HG02759 (cell line): ENCODE results near the gene CSTF1.
"Not testable (repeated sequence)": the region's sequence is repeated elsewhere in the genome, so short reads cannot be mapped to it uniquely, and the experiment has no call there.

Experiments
- ATAC-seq: cut with Tn5 transposase; IDR thresholded peaks from one replicate; pipeline ENCODE4 v1.9.1; 2021; ENCODE audit warnings: mild to moderate bottlenecking, moderate library complexity; ENCODE audit not compliant: unreplicated experiment

The CSTF1 gene

DNA sequence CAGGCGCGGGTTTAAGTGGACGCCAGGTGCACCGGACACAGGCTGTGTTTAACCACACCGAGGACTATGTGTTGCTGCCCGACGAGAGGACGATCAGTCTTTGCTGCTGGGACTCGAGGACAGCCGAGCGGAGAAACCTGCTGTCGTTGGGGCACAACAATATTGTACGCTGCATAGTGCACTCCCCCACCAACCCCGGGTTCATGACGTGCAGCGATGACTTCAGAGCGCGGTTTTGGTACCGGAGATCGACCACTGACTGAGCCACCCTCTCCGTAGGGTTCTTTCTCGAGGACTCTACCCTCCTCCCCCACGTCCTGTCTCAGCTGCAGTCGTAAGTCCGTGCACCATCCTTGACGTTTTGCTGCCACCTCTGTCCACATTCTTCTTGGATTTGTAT lies 11.0 kb downstream of the CSTF1 start:
- no peak for ATAC-seq

DNA sequence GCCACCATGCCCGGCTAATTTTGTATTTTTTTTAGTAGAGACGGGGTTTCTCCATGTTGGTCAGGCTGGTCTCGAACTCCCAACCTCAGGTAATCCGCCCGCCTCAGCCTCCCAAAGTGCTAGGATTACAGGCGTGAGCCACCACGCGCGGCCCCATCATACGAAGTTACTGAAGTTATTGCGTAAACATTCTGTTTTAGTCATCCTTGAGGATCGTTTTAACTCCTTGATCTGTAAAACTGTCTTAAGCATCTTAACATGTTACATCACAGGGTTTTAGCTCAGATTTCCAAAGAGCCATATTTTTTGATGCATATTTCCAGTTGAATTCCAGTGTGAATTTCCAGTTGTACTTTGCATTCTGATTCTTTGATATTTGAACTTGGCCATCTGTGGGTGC lies 12.9 kb downstream of the CSTF1 start:
- ATAC-seq = not testable (repeated sequence)

DNA sequence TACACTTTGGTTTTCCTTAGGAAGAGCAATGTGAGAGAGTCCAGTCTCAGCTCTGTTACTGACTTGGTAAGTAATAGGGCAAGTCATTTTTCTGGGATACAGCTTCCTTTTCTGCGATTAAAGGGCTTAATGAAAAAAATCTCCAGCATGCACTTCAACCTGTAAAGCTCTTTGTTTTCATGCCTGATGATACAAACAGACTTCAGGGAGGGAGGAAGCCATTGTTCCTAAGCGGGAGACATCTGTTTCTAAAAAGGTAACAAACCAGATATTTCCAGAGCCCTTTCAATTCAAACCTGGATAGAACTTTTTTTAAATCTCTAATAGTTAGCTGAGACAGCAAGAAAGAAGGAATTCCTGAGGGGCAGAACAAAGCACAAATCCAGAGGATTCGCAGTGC lies 14.5 kb downstream of the CSTF1 start:
- no peak for ATAC-seq

DNA sequence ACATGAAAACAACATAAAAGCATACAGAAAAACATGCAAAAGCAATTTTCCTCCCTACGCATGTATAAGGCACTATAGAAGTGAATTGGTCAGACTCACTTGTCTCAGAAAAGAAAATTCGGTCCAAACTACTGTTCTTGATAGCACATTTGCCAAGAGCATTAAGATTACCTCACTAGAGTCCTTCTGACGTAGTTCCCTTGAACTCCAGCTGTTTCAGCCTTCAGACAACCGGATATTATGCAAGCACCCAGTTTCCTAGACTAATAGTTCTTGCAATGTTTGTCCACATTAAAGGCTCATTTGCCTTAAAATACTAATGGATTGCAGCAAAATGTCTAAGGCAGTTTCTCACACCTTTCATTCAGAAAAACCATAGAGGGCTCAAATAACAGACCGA lies 17.1 kb downstream of the CSTF1 start:
- no peak for ATAC-seq

DNA sequence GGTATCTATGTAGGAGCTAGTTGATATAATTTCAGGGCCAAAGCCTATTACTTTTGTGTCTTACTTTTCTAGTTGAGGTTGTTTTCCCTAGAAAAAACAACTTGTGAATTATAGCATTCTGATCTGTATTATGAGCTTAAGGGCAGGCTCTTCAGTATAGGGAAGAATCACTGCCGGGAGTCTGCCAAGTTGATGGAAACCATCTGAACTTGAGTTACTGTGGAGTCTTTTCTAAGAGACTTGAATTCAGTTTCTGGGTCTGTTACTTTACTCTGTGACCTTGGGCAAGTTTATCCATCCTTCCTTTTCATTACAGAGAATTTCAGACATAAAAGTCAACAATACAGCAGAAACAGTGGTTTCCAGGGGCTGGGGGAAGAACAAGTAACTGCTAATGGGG lies 17.5 kb downstream of the CSTF1 start:
- no peak for ATAC-seq

DNA sequence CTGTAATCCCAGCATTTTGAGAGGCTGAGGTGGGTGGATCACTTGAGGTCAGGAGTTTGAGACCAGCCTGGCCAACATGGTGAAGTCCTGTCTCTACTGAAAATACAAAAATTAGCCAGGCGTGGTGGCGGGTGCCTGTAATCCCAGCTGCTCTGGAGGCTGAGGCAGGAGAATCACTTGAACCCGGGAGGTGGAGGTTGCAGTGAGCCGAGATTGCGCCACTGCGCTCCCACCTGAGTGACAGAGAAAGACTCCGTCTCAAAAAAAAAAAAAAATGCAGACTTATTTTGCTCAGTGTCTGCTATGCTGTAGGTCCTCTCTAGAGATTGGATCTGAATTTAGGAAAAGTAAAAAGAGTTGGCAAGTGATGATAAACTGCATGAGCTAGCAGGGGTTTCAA lies 18.8 kb downstream of the CSTF1 start:
- ATAC-seq = not testable (repeated sequence)

DNA sequence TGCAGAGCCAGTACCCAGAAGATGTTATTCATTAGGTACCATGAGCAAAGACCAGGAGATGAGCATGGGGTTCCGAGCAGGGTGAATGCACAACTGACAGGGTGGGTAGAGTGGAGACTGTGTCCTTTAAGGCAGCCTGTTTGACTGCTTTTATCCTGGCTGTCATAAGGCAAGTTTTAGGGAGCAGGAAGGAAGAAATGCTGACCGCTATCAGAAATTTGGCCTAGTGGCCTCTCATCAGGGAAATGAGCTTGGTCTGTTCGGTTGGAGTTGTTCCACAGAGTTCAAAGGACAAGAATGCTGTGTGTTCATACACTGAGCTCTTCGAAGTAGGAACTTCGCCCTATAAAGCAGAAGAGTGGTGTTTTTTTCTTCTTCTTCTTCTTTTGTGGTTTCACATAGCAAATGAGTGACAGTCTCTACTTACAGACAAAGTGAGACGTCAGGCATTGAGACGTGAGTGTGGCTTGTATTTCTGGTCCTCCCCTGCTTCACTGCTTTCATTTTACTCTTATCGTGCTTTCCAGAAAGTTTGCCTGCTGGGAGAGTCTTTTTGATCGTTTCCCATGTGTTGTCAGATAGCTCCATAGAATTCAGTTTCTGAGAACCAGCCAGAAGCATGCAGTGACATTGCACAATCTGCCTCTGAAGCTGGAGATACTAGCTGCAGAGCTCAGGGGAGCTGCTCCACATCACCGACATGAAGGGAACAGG lies 19.5 kb downstream of the CSTF1 start, which contains the start of gene CASS4:
Gene CASS4, plus strand, starts transcription at position 502 of the 714 bp plus-strand sequence. Its CDS starts 199 bp downstream, at position 701.
- ATAC-seq = peak; percentile 75

DNA sequence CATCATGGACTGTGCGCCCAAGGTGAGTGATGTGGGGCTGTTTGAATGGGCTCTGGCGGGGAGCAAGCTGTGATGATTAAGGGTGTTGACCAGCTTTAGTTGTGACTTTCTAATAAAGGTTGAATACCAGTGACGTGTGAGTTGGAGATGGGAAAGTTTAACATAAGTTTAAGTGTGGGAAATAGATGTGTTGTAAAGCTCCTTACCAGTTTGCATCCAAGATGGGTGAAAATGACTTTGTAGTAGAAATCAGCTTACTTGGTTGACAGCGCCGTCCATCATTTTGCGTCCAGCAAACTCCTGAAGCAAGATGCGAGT lies 20.0 kb downstream of the CSTF1 start:
- ATAC-seq = no peak

DNA sequence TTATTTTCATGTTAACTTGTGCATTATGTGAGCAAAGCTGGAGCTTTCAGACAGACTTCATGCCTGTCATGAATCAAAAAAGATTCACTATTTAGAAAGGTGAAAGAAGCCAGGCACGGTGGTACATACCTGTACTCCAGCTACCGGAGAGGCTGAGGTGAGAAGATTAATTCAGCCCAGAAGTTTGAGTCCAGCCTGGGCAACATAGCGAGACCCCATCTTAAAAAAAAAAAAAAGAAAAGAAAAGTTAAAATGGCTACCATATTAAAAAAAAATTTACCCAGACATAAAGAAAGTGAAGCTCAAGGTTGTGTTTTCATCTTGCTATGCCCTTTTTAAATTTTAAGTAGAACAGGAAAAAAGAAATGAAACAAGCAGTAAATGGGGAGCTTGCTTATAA lies 20.5 kb downstream of the CSTF1 start:
- no peak for ATAC-seq

DNA sequence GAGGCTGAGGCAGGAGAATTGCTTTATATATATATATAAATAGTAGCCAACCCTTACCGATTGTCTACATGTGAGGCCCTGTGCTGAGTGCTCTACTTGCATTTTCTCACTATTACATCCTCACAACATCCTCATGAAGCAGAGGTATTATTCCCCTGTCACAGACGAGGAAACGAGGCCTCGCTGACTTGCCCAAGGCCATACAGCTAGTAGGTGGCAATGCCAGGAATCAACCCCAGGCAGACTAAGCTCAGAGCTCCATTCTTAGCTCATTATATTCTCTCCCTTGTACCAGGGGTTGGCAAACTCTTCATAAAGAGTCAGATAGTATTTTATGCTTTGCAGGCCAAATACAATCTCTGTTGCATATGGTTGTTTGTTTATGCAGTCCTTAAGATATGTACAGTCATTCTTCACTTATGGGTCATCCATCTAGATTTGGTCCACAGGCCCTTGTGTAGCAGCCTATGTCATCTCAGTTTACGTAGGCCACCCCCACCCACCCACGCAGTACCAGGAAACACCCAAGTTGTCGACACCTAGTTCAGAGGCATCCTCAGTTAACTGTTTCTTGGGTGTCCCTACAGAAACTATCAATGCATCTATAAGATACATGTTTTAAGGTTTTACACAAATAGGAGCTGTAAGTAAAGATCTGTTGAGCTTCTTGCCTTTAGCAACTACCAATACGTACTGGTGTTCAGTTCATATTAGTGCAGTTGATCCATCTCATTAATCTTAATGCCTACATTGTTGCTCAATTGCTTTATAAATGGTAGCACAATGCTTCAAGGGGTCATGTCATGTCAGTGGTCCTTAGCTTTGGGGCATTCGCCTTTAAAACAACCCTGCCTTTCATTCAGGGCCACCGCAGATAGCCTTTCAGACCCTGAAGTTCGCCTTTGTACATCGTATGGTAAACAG lies 22.7 kb downstream of the CSTF1 start:
- no peak for ATAC-seq

DNA sequence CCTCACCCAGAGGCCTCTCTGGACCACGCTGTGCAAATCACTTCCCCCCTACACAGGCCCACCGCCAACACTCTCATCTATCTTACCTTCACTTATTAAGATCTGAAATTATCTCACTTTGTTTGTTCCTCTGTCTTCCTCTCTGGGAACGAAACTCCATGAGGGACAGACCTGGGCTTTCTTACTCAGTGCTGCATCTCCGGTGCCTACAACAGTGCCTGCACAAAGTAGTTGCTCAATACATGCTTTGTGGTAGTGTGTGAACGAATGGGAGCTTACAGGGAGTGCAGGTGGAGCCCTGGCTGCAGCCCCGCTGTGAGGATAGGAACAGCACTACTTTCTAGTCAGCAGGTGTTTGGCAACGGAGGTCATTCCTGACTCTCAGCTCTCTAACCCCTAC lies 25.0 kb downstream of the CSTF1 start:
- ATAC-seq = no peak

DNA sequence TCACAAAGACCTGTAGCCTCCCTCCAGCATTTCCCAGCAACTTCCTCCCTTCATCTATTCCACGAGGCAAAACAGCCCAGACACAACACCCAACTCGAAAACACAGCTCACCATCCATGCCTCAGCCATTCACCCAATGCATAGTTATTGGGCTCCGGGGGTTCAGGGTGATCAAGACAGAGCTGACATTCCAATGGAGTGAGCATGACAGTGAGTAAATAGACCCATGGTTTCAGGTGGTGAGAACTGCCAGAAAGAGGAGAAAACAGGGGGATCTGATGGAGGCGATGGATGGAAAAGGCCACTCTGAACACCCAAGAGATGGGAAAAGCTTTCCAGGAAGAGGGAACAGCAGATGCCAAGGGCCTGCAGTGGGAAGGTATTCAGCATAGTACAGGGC lies 25.5 kb downstream of the CSTF1 start:
- no peak for ATAC-seq

DNA sequence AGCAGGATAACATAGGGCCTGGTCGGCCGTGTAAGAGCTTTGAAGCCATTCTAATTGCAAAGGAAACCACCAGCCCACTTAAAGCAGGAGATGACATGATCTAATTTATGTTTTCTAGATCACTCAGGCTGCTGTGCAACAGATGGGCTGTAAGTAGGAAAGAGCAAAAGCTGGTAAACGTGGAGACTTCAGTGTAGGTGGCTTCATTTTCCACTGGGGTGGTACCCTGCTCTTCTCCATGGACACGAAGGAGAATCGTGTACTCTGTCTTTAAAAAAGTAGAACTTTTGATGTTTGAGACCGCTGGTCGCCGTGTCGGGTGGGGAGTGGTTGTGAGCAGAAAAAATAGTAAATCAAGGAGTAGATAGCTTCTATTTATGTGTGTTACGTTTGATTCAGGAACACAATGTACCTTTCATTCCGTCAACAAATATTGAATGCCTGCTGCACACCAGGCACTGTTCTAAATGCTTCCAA lies 26.0 kb downstream of the CSTF1 start:
- ATAC-seq = no peak

DNA sequence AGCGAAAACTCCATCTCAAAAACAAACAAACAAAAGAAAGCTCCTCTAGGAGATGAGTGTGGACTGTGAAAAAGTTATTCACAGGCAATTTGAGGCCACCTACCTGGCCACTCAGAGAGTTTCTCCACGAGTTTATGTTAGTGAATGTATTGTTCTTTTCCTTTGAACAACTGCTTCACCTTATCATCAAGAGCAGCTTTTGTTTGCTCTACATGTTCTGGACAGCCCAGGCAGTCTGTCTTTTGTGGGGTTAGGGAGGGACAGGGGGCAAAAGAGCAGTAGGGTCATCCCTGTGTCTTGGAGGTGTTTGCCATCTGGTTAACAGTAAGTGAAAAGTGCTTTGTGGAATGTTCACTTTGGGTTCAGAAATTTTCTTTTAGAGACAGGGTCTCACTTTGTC lies 27.6 kb downstream of the CSTF1 start:
- ATAC-seq = no peak

DNA sequence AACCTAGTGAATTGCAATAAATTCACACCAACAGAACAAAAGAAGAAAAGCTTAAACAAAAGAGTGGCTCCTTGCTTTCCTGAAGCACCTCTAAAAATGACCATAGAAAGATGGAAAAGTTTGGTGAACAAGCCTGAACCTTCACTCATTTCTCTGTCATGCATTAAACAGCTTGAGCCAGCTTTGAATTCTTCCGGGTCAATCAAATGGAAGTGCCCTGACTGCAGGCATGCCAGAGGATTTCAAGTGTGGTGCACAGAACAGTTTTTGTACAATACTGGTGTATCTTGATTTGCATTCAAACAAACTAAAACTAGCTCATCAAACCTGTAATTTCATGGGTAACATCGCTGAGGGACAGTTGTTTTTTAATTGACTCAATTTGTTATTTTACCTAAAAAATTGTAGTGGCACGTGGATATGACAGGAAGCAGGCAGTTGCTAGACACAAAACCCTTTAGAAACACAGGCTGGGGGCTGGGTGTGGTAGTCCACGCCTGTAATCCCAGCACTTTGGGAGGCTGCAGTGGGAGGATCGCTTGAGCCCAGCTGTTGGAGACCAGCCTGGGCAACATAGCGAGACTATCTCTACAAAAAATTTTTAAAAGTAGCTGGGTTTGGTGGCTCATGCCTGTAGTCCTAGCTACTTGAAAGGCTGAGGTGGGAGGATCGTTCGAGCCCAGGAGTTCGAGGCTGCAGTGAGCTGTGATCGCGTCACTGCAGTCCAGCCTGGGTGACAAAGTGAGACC lies 28.7 kb downstream of the CSTF1 start:
- ATAC-seq = no peak

DNA sequence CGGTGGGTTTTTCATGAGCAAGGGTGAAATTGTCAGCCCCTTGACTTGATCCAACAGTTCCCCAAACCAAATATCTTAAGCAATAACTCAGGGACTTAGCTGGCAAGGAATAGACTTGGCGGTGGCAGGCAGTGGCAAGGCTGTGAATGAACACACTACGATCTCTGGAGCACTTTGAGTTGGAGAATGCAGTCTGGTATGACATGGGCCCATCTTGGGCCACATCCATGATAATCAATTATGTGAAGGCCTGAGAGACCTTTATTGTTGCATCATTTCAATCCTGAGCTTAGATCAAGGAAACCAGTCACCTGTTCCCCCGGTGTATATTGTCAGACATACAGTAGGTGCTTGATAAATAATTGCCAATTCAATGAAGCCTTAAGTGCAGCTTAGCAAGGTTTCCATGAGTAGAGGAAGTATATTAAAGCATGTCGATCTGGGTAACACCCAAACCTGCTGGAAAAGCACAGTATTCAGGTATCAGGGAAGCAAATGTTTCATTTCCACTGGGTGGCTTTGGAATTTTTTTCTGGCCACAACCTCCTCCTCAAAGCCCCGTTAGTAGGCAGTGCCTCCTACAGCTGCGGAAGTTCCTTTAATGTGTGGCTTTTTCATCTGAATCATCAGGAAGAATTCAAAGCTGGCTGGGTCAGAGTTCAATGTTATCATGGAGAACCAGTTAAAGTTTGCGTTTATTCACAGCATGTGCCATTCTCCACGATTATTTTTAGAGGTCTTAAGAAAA lies 29.8 kb downstream of the CSTF1 start:
- no peak for ATAC-seq

DNA sequence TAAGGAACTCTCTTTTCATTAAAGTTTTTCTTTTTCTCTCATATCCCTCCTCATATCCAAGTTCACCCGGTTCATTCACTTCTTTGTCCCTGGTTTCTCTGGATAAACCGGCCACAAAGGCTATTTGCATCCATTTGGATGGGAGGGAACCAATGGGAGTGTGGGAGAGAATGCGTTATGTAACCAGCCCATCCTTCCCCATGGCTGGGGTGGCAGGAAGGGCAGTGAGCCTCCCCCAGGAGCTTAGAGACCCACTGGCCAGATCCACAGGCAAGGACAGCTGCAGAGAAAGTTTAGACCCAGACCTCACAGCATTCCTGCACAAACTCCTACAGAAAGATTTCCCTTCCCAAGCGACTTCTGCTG lies 30.4 kb downstream of the CSTF1 start:
- no peak for ATAC-seq

DNA sequence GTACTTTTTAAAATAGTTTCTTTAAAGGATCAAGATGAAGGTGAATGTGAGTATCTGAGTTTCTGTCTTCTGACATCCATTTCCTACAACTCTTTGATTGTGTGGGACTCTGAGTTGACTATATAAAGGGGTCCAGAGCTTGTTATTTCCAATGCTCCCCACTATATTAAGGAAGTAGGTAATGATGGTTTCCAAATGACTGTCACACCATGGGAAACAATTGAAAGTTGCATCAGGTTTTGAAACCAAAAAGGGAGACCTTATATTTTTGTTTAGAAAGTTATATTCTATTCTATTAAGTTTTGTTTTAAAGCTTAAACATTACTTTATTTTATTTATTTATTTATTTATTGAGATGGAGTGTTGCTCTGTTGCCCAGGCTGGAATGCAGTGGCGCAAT lies 30.8 kb downstream of the CSTF1 start:
- ATAC-seq = no peak

DNA sequence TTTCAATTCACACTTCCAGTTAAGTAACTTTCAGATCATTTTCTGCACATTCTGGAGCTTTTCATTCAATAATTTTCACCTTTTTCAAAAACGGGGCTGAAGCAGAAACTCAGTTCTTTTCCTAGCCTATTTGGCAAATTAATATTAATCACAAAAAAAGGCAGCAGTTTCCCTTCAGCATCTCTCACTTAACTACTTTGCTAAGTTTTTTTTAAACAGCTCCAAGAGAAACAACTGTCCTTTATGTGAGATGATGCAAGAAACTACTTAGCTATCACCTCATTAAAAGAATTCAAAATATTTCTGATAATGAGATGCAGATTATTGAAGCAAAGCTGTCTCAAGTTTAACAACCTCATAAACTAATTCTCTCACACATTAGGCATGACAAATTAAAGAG lies 31.4 kb downstream of the CSTF1 start:
- ATAC-seq = no peak

DNA sequence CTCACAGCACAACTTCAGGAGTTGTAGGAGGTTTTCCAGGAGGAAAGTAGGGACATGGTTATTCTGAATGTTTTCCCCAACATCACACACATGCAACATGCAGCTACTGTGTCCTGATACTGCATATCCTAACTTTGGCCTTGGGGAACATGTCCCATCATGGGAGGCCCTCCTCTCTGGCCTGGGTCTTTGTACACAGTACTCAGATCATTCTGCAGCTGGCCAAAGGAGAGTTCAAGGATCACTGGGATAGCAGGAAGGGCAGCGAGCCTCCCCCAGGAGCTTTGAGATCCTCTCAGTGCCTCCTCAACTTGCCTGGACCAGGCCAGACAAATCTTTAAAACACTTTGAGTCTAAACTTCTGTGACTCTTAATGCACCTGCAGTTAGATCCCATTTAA lies 32.5 kb downstream of the CSTF1 start:
- ATAC-seq = no peak

DNA sequence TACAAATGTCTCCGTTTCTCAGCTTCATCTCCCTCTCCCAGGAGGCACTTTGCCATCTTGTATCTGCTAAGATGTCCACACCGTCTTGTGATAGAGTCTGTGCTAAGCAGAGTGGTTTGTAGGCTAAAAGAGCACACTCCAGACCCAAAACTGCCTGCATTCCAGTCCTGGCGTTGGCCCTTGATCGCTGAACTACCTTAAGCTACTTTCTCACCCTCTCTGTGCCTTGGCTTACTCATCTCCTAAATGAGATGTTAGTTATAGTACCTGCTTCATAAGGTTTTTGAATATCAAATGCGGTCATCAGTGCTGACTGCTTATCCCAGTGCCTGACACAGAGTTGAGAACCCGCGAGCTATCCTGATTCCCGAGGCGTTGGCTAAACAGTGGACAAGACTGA lies 33.6 kb downstream of the CSTF1 start:
- no peak for ATAC-seq
